Esophagus squamous epithelium (tissue), 4 donors: ENCODE measurements around the gene RSPH9.

Experiments used
- POLR2A ChIP-seq, 4 donors: fragments of 450-650 bp; IDR thresholded peaks; one replicate each; pipeline ENCODE4 v1.6.1; 2017; ENCODE audit warnings: antibody characterized with exemption in 4 of 4, mild to moderate bottlenecking in 4 of 4, moderate library complexity in 3 of 4
- TF ChIP-seq, protein P1 (sequence below), 6 experiments: fragments of 450-650 bp in 4 of 6; fragments of 200-600 bp in 2 of 6; sonication (generic) in 2 of 6; IDR thresholded peaks; one replicate each; pipeline ENCODE4 v1.5.1; 2016 to 2019; ENCODE audit warnings: antibody characterized with exemption in 6 of 6, mild to moderate bottlenecking in 4 of 6, moderate library complexity in 4 of 6

DNA sequence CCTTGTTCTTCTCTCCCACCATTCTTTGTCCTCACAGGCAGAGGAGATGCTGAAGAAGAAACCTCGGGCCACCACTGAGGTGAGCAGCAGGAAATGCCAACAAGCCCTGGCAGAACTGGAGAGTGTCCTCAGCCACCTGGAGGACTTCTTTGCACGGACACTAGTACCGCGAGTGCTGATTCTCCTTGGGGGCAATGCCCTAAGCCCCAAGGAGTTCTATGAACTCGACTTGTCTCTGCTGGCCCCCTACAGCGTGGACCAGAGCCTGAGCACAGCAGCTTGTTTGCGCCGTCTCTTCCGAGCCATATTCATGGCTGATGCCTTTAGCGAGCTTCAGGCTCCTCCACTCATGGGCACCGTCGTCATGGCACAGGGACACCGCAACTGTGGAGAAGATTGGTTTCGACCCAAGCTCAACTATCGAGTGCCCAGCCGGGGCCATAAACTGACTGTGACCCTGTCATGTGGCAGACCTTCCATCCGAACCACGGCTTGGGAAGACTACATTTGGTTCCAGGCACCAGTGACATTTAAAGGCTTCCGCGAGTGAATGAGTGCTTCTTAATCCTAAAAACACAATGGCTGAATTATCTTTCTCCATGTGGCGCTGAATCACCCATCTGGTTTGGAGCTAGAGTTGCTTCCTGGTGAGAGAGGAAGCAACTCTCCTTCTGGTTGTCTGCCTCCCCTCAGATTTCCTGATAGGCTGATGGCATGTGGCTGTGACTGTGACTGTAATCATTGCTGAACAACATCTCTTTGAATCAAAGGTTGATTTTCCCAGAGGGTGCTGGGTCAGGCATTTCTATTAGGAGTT lies 4.6 kb upstream of the RSPH9 start:
- TF ChIP-seq, protein P1, sequence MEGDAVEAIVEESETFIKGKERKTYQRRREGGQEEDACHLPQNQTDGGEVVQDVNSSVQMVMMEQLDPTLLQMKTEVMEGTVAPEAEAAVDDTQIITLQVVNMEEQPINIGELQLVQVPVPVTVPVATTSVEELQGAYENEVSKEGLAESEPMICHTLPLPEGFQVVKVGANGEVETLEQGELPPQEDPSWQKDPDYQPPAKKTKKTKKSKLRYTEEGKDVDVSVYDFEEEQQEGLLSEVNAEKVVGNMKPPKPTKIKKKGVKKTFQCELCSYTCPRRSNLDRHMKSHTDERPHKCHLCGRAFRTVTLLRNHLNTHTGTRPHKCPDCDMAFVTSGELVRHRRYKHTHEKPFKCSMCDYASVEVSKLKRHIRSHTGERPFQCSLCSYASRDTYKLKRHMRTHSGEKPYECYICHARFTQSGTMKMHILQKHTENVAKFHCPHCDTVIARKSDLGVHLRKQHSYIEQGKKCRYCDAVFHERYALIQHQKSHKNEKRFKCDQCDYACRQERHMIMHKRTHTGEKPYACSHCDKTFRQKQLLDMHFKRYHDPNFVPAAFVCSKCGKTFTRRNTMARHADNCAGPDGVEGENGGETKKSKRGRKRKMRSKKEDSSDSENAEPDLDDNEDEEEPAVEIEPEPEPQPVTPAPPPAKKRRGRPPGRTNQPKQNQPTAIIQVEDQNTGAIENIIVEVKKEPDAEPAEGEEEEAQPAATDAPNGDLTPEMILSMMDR (IDR thresholded peaks at IDR 0.05) = no peak
- TF ChIP-seq POLR2A (IDR thresholded peaks at IDR 0.05) = no peak
